Heart left ventricle (tissue), 16 donors: ENCODE results near the gene FER1L5. TPM values are rescaled to one million over a fixed set of nuclear protein-coding genes. Genes with fewer than 3 reads are reported as not detected.
"Not testable (repeated sequence)": the region's sequence is repeated elsewhere in the genome, so short reads cannot be mapped to it uniquely, and the experiment has no call there.

ENCODE experiments used
- ATAC-seq, 4 donors: fragments of 200-7000 bp; cut with Tn5 transposase; one replicate each; pipeline ENCODE4 v1.9.1; 2020 to 2022; ENCODE audit warnings: moderate library complexity in 4 of 4, mild to moderate bottlenecking in 3 of 4, moderate number of reproducible peaks in 1 of 4
- DNase-seq, 5 donors: peaks; one replicate each; pipeline ENCODE4 v3.0.0-alpha.2; 2020
- H3K27ac ChIP-seq, 12 donors: fragments of 200-600 bp; sonication (generic) in 4 of 12; one replicate each; pipeline versions ENCODE4 v1.5.0 to v1.8.0; 2016 to 2022; ENCODE audit warnings: mild to moderate bottlenecking in 2 of 12
- H3K27me3 ChIP-seq, 9 donors: fragments of 200-600 bp; sonication (generic) in 2 of 9; one replicate each; pipeline versions ENCODE4 v1.5.1 to v1.8.0; 2016 to 2022; ENCODE audit warnings: mild to moderate bottlenecking in 3 of 9
- H3K36me3 ChIP-seq, 9 donors: fragments of 200-600 bp; sonication (generic) in 2 of 9; one replicate each; pipeline versions ENCODE4 v1.5.0 to v1.8.0; 2018 to 2022; ENCODE audit warnings: mild to moderate bottlenecking in 2 of 9
- H3K4me1 ChIP-seq, 12 donors: fragments of 200-600 bp; sonication (generic) in 4 of 12; one replicate each; pipeline versions ENCODE4 v1.5.0 to v1.8.0; 2016 to 2022; ENCODE audit warnings: mild to moderate bottlenecking in 3 of 12
- H3K4me3 ChIP-seq, 12 donors: fragments of 200-600 bp; sonication (generic) in 4 of 12; one replicate each; pipeline versions ENCODE4 v1.5.0 to v1.8.0; 2017 to 2022; ENCODE audit warnings: mild to moderate bottlenecking in 9 of 12, moderate library complexity in 4 of 12
- H3K9me3 ChIP-seq, 12 donors: fragments of 200-600 bp; sonication (generic) in 4 of 12; one replicate each; pipeline versions ENCODE4 v1.5.0 to v1.8.0; 2016 to 2022; ENCODE audit warnings: mild to moderate bottlenecking in 1 of 12
- CTCF ChIP-seq, 12 donors: fragments of 200-600 bp; sonication (generic) in 4 of 12; IDR thresholded peaks; one replicate each; pipeline versions ENCODE4 v1.5.0 to v1.8.0; 2018 to 2022; ENCODE audit warnings: antibody characterized with exemption in 12 of 12, mild to moderate bottlenecking in 5 of 12
- POLR2A ChIP-seq, 2 donors: fragments of 450-650 bp; IDR thresholded peaks; one replicate each; pipeline ENCODE4 v1.6.1; 2017; ENCODE audit warnings: antibody characterized with exemption in 2 of 2, mild to moderate bottlenecking in 2 of 2, moderate library complexity in 2 of 2
- WGBS, 4 donors: extraction: QIAGEN DNeasy Blood & Tissue Kit in 2 of 4; methylation state at CpG; one replicate each; pipeline versions ENCODE4 v1.1.5 to v1.1.7; 2013 to 2018; 5-methylcytosine and 5-hydroxymethylcytosine counted together
- intact Hi-C, 10 donors: fragments of 100-400 bp; cut with DNase I; formaldehyde crosslinking; loops; one replicate each; pipeline versions ENCODE4 v1.11.1 to v1.14.2; 2022
- polyA plus RNA-seq, 2 donors: library from polyadenylated mRNA; stranded (reverse); fragments of 200-250 nt; gene quantifications; one replicate each; pipeline ENCODE4 v1.2.3, GENCODE V29; 2013
- total RNA-seq, 9 donors: library from RNA; depleted of rRNA in 2 of 9; stranded (reverse); fragments of >200 nt in 2 of 9; fragmentation: NEBNext Ultra II Directional in 3 of 9; extraction: Animal tissue kit (Norgen Biotek cat#: 25700) in 3 of 9; gene quantifications; one replicate each; pipeline versions ENCODE4 v1.1.0 to v1.2.4, GENCODE V29; 2016 to 2023
- donor health status: ischemic (EF 13 %, LVEDD 7.1; RV severe dilation, severe dysfunction).
- donor health status: healthy with polysubstance abuse.
- donor health status: DM: no; HTN: yes; CAD: no.
- donor health status: DM: no; HTN: no; CAD: no.
- donor health status: ischemic (EF 25% LVEDD 6.9; RV normal size, moderate dysfunction).
- donor health status: ischemic (EF 25% LVEDD 5.7; RV mildly dilated, moderate dysfunction).
- donor health status: healthy.
- donor health status: DM: yes; HTN: yes; CAD: no.
- donor health status: ischemic (EF 35%, LVEDD 5.7; RV mildly dilated, moderate dysfunction).
- donor health status: nonischemic (EF 11% LVEDD 7.7; RV severe dilation, severe dysfunction).
- donor health status: DM: yes; HTN: yes; CAD: no.
- donor health status: PGD.
- donor health status: ischemic (EF 29% LVEDD 5.4; RV normal size, mild dysfunction).
- donor health status: nonischemic (EF 23%, LVEDD 6.1; RV moderate dilation, normal function).

FER1L5 gene
- total and polyA plus RNA-seq, 11 donors = 0.01 to 0.15 (median 0.07) TPM; not detected in 7

GRCh38 chr2:96649342-96649741, 6.8 kb downstream of the FER1L5 start:
- no peak overlapping the region for H3K27ac ChIP-seq
- no peak overlapping the region for H3K4me3 ChIP-seq
- no peaks in the 10 kb centered on the region for H3K9me3 ChIP-seq
- TF ChIP-seq POLR2A (IDR thresholded peaks at IDR 0.05) (no peak), CTCF (IDR thresholded peaks at IDR 0.05) (no peak)
- intact Hi-C loops = loop anchor here in 3 of 10 donors (10.0 kb wide), 1 partner anchor 85 kb away; no protein-coding TSS in a partner anchor
- no peaks in the 10 kb centered on the region for H3K4me1 ChIP-seq
- ATAC-seq = no peak
- H3K36me3 ChIP-seq = no peaks in the 10 kb centered on the region
- no peak for DNase-seq
- no peaks in the 10 kb centered on the region for H3K27me3 ChIP-seq
- 93 to 100% (median 97%) methylated on average over 1 of the region's 1 CpG for WGBS, 4 donors

- Histone ChIP-seq H3K27ac (no peak overlapping the region), H3K9me3 (no peaks in the 10 kb centered on the region), H3K4me1 (peaks cover 0 to 8% (median 0%) of the 10 kb centered on the region in 12 donors), H3K4me3 (no peak overlapping the region), H3K27me3 (no peaks in the 10 kb centered on the region), H3K36me3 (no peaks in the 10 kb centered on the region)
- ATAC-seq = no peak
- no peak for DNase-seq
- 92 to 96% (median 93%) methylated on average over 8 of the region's 8 CpGs for WGBS, 4 donors
- TF ChIP-seq CTCF (IDR thresholded peaks at IDR 0.05) (no peak), POLR2A (IDR thresholded peaks at IDR 0.05) (no peak)
- intact Hi-C loops = no loop called here
These were observed 9.2 kb downstream of the FER1L5 start for GRCh38 chr2:96651793-96652192.

GRCh38 chr2:96654791-96655190, 12.2 kb downstream of the FER1L5 start:
- H3K27ac ChIP-seq, H3K9me3 ChIP-seq, ATAC-seq, H3K27me3 ChIP-seq, intact Hi-C loops, H3K36me3 ChIP-seq, H3K4me3 ChIP-seq, DNase-seq: not testable (repeated sequence)
- H3K4me1 ChIP-seq = peaks cover 0 to 10% (median 0%) of the 10 kb centered on the region in 12 donors
- WGBS, 4 donors = 90 to 93% (median 92%) methylated on average over 7 of the region's 7 CpGs

- TF ChIP-seq CTCF (IDR thresholded peaks at IDR 0.05) (no peak), POLR2A (IDR thresholded peaks at IDR 0.05) (no peak)
- no peaks in the 10 kb centered on the region for H3K9me3 ChIP-seq
- WGBS, 4 donors = 84 to 90% (median 87%) methylated on average over 6 of the region's 6 CpGs
- H3K4me3 ChIP-seq = no peak overlapping the region
- H3K4me1 ChIP-seq = peaks cover 0 to 10% (median 0%) of the 10 kb centered on the region in 12 donors
- DNase-seq (no peak), ATAC-seq (no peak)
- intact Hi-C loops = no loop called here
- no peaks in the 10 kb centered on the region for H3K27me3 ChIP-seq
- no peak overlapping the region for H3K27ac ChIP-seq
- no peaks in the 10 kb centered on the region for H3K36me3 ChIP-seq
These were observed 13.0 kb downstream of the FER1L5 start for GRCh38 chr2:96655526-96655925.

GRCh38 chr2:96656540-96656939, 14.0 kb downstream of the FER1L5 start:
- TF ChIP-seq POLR2A (IDR thresholded peaks at IDR 0.05) (no peak), CTCF (IDR thresholded peaks at IDR 0.05) (no peak)
- intact Hi-C loops = no loop called here
- Histone ChIP-seq H3K27ac (no peak overlapping the region), H3K4me3 (no peak overlapping the region), H3K27me3 (no peaks in the 10 kb centered on the region), H3K9me3 (no peaks in the 10 kb centered on the region), H3K4me1 (peaks cover 0 to 10% (median 0%) of the 10 kb centered on the region in 12 donors), H3K36me3 (no peaks in the 10 kb centered on the region)
- ATAC-seq (no peak), DNase-seq (no peak)
